ENCODE results near the gene HDGFL1. TPM values are rescaled to one million over a fixed set of nuclear protein-coding genes. Genes with fewer than 3 reads are reported as not detected.

Gene HDGFL1
- total RNA-seq, 1 experiment from 2014 or later: not detected

DNA sequence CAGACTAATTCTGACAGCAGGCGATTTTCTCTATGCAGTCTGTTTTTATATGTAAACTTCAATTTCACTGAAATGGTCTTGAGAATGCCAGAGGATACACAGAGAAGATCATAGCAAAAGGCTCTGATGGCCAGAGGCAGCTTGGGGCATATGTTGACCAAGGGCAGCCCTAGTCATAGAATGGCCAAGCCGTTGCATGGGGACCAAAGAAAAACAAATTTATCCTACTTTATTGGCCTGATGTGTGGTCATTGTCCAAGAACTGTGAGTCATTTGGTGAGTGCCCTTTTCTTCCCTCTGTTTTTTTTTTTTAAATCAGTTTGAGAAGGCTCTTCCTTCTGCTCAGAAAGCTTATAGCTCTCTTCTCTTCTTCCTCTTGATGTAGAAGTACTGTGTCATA, 5.8 kb downstream of the HDGFL1 start:
- no peaks in the 10 kb centered on the region for H4K20me1 ChIP-seq (ENCODE audit: insufficient read depth)
- no peak overlapping the region for H2AFZ ChIP-seq
- no peaks in the 10 kb centered on the region for H3K4me1 ChIP-seq (replicated peaks; ENCODE audit: insufficient read depth)
- CTCF ChIA-PET: no interaction called here
- TF ChIP-seq, protein P1, sequence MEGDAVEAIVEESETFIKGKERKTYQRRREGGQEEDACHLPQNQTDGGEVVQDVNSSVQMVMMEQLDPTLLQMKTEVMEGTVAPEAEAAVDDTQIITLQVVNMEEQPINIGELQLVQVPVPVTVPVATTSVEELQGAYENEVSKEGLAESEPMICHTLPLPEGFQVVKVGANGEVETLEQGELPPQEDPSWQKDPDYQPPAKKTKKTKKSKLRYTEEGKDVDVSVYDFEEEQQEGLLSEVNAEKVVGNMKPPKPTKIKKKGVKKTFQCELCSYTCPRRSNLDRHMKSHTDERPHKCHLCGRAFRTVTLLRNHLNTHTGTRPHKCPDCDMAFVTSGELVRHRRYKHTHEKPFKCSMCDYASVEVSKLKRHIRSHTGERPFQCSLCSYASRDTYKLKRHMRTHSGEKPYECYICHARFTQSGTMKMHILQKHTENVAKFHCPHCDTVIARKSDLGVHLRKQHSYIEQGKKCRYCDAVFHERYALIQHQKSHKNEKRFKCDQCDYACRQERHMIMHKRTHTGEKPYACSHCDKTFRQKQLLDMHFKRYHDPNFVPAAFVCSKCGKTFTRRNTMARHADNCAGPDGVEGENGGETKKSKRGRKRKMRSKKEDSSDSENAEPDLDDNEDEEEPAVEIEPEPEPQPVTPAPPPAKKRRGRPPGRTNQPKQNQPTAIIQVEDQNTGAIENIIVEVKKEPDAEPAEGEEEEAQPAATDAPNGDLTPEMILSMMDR (conservative IDR thresholded peaks at IDR 0.05): no peak
- no peak for TF ChIP-seq EZH2 (IDR thresholded peaks at IDR 0.05; ENCODE audit: low read depth)
- H3K36me3 ChIP-seq (ENCODE audit: low read depth): no peaks in the 10 kb centered on the region
- H3F3A ChIP-seq (ENCODE audit: insufficient read depth, low read depth): no peaks in the 10 kb centered on the region
- H3K27ac ChIP-seq: no peak overlapping the region
- POLR2A ChIA-PET (ENCODE audit: unreplicated experiment): no interaction called here
- H3K9me3 ChIP-seq (ENCODE audit: insufficient read depth, low read depth): no peaks in the 10 kb centered on the region
- no peak overlapping the region for H3K4me3 ChIP-seq
- intact Hi-C loops (cut with micrococcal nuclease; ENCODE audit: unreplicated experiment): no loop called here
- no peaks in the 10 kb centered on the region for H3K9me2 ChIP-seq (ENCODE audit: insufficient read depth)
- no TSS peak for BruUV-seq (replicated peaks)
- no peak for DNase-seq
- H3K27me3 ChIP-seq (ENCODE audit: insufficient read depth, low read depth): no peaks in the 10 kb centered on the region
- no peaks in the 10 kb centered on the region for H3K79me2 ChIP-seq (ENCODE audit: low read depth)
- no peak overlapping the region for H3K4me2 ChIP-seq

DNA sequence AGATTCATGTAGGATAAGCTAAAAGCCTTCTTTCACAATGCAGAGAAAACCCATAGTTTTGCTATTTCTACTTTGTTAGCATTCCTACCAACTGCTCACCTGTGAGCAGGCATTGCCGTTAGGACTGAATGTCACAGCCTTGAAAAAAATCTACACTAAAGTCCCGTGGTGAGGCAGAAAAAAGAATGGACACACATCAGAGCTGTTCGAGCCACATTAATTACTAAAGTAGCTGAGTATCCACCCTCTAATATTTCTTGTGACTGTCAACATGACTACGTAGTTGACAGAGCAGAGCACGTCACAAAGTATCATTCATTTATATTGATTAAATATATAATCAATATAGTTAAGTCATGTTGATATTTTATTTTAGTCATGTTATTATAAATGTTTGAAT, 10.1 kb downstream of the HDGFL1 start:
- BruUV-seq (replicated peaks): no TSS peak
- no peak overlapping the region for H3K4me3 ChIP-seq
- H3K36me3 ChIP-seq (ENCODE audit: low read depth): no peaks in the 10 kb centered on the region
- DNase-seq: no peak
- no peak overlapping the region for H3K27ac ChIP-seq
- H3K9me3 ChIP-seq (ENCODE audit: insufficient read depth, low read depth): no peaks in the 10 kb centered on the region
- ChIA-PET POLR2A (ENCODE audit: unreplicated experiment) (no interaction called here), CTCF (no interaction called here)
- H3K79me2 ChIP-seq (ENCODE audit: low read depth): no peaks in the 10 kb centered on the region
- H3K4me1 ChIP-seq (replicated peaks; ENCODE audit: insufficient read depth): no peaks in the 10 kb centered on the region
- no peaks in the 10 kb centered on the region for H3F3A ChIP-seq (ENCODE audit: insufficient read depth, low read depth)
- intact Hi-C loops (cut with micrococcal nuclease; ENCODE audit: unreplicated experiment): no loop called here
- TF ChIP-seq, protein P1 (conservative IDR thresholded peaks at IDR 0.05): no peak
- H3K27me3 ChIP-seq (ENCODE audit: insufficient read depth, low read depth): no peaks in the 10 kb centered on the region
- no peaks in the 10 kb centered on the region for H3K9me2 ChIP-seq (ENCODE audit: insufficient read depth)
- no peaks in the 10 kb centered on the region for H4K20me1 ChIP-seq (ENCODE audit: insufficient read depth)
- H2AFZ ChIP-seq: no peak overlapping the region
- H3K4me2 ChIP-seq: no peak overlapping the region

DNA sequence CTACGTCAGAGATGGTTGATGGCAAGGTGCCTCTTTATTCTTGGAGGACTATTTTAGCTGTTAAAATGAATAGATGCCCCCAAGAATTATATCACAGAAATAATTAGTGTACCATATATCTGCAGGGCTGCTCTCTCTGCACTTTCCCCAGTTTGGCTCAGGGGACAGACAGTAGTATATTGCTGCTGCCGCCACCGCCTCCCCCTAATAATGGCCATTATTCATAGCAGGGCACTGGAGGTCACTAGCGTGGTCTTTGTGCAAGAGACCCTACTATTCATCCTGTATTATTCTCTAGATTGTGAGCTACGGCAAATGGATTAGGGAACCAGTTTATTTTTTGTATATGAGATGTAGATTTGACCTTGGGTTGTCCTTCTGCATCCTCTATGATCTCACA, 11.0 kb downstream of the HDGFL1 start:
- no peak overlapping the region for H3K27ac ChIP-seq
- H3K4me2 ChIP-seq: no peak overlapping the region
- no peaks in the 10 kb centered on the region for H3K27me3 ChIP-seq (ENCODE audit: insufficient read depth, low read depth)
- DNase-seq: no peak
- intact Hi-C loops (cut with micrococcal nuclease; ENCODE audit: unreplicated experiment): no loop called here
- CTCF ChIA-PET: no interaction called here
- no peaks in the 10 kb centered on the region for H3K36me3 ChIP-seq (ENCODE audit: low read depth)
- H3K4me1 ChIP-seq (replicated peaks; ENCODE audit: insufficient read depth): no peaks in the 10 kb centered on the region
- POLR2A ChIA-PET (ENCODE audit: unreplicated experiment): no interaction called here
- no peaks in the 10 kb centered on the region for H4K20me1 ChIP-seq (ENCODE audit: insufficient read depth)
- TF ChIP-seq, protein P1 (conservative IDR thresholded peaks at IDR 0.05): no peak
- H3K79me2 ChIP-seq (ENCODE audit: low read depth): no peaks in the 10 kb centered on the region
- no peaks in the 10 kb centered on the region for H3K9me3 ChIP-seq (ENCODE audit: insufficient read depth, low read depth)
- no TSS peak for BruUV-seq (replicated peaks)
- H3K4me3 ChIP-seq: no peak overlapping the region
- no peaks in the 10 kb centered on the region for H3K9me2 ChIP-seq (ENCODE audit: insufficient read depth)
- H3F3A ChIP-seq (ENCODE audit: insufficient read depth, low read depth): no peaks in the 10 kb centered on the region
- H2AFZ ChIP-seq: no peak overlapping the region
